ENCODE measurements around the gene CRTC2.

GRCh38 chr1:153921803-153922075, 36.7 kb downstream of the CRTC2 start:
- TF ChIP-seq CTCF (IDR thresholded peaks at IDR 0.05; ENCODE audit: low read length), result no peak
- no peak for TF ChIP-seq EZH2 (IDR thresholded peaks at IDR 0.05; ENCODE audit: borderline replicate concordance, low read length)
